ENCODE data around the gene SPEN. TPM values are rescaled to one million over a fixed set of nuclear protein-coding genes. Genes with fewer than 3 reads are reported as not detected.

Gene SPEN
- total and polyA plus RNA-seq, 9 of the 15 experiments (the other 6 are each of a cell fraction or from before 2014, with no cell fraction given): 5.7 to 87.5 (median 27.2) TPM

GRCh38 chr1:15975805-15976680 lies 128.5 kb downstream of the SPEN start, which contains the start of gene ZBTB17 (continued):
- TF ChIP-seq USF2 (CRISPR knock-in tag; IDR thresholded peaks at IDR 0.05) (no peak), GABPA (tag; conservative IDR thresholded peaks at IDR 0.05; ENCODE audit: low read depth) (peak; percentile 94), MTA1 (IDR thresholded peaks at IDR 0.05; ENCODE audit: borderline replicate concordance) (peak; percentile 91), ZNF224 (CRISPR knock-in tag; IDR thresholded peaks at IDR 0.05) (no peak), GTF2E2 (tag; IDR thresholded peaks at IDR 0.05) (peak; percentile 59; the same call in 1 of the 2 replicates), ZKSCAN1 (IDR thresholded peaks at IDR 0.05; ENCODE audit: low read depth, low read length) (peak; percentile 48), ZNF644 (tag; IDR thresholded peaks at IDR 0.05; ENCODE audit: low read depth) (no peak; the same call in 1 of the 2 replicates), PTRF (tag; IDR thresholded peaks at IDR 0.05) (0 out of 2 replicates have a peak, but pooled peaks have one; percentile 13), AFF1 (IDR thresholded peaks at IDR 0.05; ENCODE audit: low read depth in 1 of 2, partially characterized antibody in 2 of 2) (no peak), PRMT5 (CRISPR knock-in tag; IDR thresholded peaks at IDR 0.05) (no peak), ZNF23 (CRISPR knock-in tag; IDR thresholded peaks at IDR 0.05) (no peak), RFX1 (IDR thresholded peaks at IDR 0.05) (peak; percentile 25; the same call in 1 of the 2 replicates), KLF1 (tag; IDR thresholded peaks at IDR 0.05) (no peak), PHB2 (IDR thresholded peaks at IDR 0.05; ENCODE audit: low read depth) (no peak), FOXK2 (conservative IDR thresholded peaks at IDR 0.05 in 1 of 2, IDR thresholded peaks at IDR 0.05 in 1 of 2; ENCODE audit: low read depth in 2 of 2) (peak in 1 of 2 experiments; percentile 72; a peak in 3 of 4 replicates)

All from K562 (cell line).